NCI-H774 (cell line): ENCODE measurements around the gene SFTPA2.
"Not testable (repeated sequence)": the region's sequence is repeated elsewhere in the genome, so short reads cannot be mapped to it uniquely, and the experiment has no call there.

ENCODE experiments used
- DNase-seq: peaks from one replicate; lab custom pipeline; 2025; lab: John Stamatoyannopoulos, UW

SFTPA2 gene

DNA sequence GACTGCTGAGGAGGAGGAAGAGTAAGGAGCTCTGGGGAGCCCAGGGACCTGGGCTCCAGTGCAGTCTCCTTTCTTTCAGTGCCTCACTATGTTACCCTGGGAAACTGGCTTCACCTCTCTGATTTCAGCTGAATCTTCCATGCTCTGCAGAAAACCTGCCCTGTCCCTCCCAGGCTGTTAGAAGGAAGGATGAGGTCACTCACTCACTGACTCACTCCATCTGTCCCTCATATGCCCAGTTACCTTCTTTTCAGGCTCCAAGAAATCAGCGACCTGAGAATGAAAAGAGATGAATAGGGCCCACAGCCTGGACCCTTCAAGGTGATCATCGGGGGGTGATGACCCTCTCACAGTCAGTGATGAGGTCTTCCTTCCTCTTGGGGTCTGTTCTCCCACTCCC is 481 bp downstream of the SFTPA2 start:
- no peak for DNase-seq

DNA sequence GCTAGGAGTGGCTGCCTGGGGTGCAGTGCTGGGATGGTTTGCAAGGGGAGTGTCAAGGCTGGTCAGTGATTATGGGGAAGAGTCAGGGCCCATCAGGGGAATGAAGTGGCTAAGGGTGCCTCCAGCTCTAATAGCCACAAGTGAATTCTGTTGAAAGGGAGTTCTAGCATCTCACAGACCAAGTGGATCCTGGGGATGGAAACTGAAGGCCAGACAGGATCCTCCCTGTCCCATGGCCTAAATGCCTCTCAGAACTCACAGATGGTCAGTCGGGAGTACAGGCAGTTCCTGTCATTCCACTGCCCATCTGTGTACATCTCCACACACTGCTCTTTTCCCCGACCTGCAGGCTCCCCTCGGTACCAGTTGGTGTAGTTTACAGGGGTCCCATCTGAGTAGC is 3.2 kb downstream of the SFTPA2 start:
- DNase-seq, result not testable (repeated sequence)

DNA sequence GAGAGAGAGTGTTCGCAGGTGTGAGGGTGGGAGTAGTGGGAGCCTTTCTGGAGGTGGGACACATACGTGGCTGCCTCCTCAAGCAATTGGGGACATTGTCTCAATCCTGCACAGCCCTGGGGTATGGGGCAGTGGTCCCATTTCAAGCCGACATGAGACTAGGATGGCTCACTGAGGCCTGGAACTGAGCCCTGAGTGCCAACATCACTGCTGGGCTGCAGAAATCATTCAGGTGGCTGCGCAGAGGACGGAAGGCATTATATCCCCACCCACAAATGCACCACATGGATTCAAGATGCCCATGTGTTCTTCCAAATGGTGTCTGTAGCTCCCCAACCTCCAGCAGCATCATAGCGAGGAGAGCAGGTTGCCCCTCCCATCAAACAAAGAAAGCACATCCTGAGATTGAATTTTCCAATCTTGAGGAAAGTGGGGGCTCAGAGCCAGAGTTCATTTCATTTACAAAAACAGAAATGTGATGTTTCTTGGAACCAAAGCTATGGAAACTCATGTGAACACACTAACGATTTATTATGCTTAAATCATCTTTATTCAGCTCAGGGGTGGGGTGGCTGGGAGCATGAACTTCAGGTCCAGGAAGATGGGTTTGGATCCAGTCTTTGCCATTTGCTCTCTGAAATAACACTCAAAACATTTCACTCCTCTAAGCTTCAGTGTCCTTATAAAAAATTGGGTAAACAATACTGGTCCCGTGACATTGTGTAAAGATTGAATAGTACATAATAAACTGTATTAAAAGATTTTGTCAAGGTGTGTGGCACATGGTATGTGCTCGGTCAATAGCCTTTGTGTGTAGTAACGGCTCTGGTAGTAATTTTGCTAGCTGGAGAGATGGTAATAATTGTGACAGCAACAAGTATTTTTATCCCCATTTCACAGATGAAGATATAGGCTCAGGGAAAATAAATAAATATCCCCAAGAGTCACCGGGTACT is 4.6 kb downstream of the SFTPA2 start:
- DNase-seq, result no peak

DNA sequence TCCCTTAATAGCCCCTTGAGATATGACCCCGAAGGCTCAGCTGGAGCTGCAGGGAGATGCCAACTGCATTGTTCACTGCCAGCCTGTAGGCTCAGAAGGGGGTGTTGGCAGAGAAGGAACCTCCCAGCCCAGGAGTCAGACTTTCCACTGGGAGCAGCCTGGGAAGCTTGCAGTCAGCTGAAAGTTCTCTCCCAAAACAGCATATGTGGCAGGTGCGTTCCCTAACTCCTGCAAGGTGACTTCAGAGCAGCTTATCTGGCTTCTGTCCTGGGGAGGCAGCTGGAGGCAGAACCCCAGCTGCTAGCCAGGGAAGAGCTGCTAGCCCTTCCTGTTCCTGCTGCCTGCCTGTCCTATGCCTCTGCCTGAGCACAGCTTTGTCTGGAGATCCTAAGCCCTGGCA is 8.1 kb downstream of the SFTPA2 start:
- DNase-seq, result no peak

DNA sequence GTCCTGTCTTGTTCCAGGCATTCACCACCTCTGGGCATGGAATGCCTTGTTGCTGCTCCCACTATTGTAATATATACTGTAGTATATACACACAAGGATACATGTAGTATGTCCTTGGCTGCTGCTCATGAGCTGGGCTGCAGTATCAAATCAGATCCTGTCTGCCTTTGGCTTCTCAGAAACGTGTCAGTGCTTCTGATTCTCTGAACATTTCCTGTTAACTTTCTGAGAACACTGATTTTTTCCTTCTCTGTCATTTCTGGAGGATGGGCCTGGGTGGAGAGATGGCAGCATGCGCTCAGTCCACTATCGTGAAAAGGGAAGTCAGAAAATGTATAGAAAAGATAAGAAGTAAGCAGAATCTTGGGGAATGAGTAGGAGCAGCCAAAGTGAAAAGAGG is 12.2 kb downstream of the SFTPA2 start:
- DNase-seq, result no peak

DNA sequence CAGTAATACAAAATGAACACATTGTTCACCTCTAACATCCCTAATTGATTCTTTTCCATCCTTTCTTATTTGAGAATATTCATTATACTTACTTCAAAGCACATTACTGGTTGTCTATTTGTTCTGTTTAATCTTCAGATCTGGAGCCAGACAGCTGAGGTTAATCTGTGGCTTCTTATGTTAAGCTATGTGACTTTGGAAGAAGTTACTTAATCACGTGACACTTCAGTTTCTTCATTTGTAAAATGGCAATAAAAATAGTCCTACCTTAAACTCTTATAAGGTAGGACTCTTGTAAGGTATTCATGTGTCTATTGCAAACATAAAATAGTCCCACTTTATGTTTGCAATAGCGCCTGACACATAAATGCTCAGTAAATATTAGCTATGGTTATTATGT is 13.1 kb downstream of the SFTPA2 start:
- not testable (repeated sequence) for DNase-seq

DNA sequence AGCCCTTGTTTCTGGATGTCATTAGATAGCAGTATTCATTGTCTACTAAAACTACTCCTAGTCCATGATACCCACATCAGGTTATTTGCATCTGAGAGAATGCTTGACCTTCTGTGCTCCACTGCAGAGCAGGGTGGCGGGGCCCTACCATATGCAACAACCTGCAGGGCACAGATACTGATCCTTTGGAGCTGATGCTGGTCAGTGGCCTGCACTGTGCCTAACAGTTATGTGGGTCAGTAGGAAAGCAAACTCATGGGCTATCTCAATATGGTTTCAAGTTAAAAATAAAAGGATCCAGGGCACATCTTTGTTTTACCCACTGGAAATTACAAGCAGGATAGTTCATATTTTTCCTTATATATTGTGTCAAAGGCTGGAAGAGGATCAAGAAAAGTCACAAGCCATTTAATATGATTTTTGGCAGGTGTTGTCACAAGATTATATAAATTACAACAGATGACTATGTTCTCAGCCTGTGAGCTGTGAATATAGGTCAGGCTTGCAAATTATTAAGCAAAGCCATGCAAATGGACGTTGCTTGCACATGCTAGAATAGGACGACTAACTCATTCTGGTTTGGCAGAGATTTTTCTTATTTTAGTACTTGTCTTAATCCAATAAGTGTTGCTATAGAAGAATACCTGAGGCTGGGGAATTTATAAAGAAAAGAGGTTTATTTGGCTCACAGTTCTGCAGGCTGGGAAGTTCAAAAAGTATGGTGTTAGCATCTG is 15.1 kb downstream of the SFTPA2 start:
- DNase-seq, result not testable (repeated sequence)

DNA sequence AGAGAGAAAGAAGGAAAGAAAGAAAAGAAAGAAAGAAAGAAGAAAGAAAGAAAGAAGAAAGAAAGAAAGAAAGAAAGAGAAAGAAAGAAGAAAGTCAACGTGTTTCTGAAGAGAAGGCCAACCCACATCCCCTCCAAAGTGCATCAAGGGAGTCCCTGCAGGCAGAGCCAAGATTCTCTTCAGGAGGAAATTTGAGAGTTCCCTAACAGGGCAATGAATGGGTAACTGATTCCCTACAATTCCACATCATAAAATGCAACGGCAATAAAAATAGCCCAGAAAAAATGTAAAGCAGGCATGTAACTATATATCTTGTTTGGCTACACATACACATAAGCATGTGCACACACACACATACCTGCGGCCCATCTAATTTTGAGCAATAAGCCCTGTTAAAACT is 15.8 kb downstream of the SFTPA2 start:
- not testable (repeated sequence) for DNase-seq

DNA sequence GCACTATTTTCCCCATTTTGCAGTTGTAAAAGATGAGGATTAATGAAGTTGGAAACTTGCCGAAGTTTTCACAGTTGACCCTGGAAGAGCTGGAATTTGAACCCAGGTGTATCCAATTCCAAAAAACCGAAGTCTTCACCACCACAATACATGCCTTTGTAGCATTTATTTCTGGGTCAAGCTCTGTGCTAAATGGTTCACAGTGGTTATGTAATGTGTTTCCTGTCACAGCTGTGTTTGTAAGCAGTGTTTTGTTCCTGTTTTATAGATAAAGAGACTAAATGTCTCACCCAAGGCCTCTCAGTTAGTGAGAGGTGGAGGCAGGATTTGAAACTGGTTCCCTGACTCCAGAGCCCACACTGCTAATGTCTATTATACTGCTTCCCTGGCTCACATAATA is 17.6 kb downstream of the SFTPA2 start:
- DNase-seq, result no peak

DNA sequence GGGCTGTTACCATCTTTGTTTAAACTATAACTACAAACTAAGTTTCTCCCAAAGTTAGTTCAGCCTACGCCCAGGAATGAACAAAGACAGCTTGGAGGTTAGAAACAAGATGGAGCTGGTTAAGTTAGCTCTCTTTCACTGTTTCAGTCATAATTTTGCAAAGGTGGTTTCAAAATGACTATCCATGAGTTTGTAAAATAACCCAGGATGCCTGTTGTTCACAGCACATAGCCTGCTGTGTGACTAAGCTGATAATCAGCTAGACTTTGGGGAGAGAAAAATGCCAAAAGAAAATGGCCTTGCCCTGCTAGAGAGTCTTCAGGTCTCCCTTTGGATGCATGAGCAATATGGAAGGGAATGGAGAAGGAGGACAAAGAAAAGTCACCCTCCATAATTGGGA is 19.3 kb downstream of the SFTPA2 start:
- DNase-seq, result not testable (repeated sequence)

DNA sequence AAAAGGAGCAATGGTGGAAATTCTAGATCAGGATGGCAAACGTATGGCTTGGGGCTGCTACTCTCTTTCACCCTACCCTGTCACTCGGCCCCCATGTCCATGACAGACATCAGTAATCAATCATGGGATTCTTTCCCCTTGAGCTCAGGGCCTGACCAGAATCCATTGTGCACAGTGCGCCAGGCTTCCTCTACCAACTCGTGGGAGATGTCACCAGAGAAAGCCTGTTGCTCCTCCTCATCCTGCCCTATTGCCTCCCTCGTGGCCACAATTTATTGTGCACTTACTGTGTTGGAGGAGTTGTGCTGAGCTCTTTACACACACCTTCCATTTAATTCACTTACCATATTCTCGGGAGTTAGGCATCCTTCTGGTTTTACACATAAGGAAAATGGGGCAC is 21.9 kb downstream of the SFTPA2 start:
- not testable (repeated sequence) for DNase-seq

DNA sequence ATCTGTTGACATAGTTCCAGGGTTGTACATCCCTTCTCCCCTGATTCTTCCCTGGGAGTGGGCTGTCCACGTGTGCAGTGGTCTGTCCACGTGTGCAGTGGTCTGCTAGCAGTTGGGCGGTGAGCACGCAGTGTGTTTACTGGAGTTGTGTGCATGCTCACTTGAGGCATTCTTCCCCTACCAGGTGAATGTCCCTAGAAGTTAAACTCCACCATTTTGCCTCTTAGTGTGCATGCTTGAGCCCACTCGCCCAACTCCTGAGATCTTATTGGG is 26.4 kb downstream of the SFTPA2 start:
- DNase-seq, result not testable (repeated sequence)

DNA sequence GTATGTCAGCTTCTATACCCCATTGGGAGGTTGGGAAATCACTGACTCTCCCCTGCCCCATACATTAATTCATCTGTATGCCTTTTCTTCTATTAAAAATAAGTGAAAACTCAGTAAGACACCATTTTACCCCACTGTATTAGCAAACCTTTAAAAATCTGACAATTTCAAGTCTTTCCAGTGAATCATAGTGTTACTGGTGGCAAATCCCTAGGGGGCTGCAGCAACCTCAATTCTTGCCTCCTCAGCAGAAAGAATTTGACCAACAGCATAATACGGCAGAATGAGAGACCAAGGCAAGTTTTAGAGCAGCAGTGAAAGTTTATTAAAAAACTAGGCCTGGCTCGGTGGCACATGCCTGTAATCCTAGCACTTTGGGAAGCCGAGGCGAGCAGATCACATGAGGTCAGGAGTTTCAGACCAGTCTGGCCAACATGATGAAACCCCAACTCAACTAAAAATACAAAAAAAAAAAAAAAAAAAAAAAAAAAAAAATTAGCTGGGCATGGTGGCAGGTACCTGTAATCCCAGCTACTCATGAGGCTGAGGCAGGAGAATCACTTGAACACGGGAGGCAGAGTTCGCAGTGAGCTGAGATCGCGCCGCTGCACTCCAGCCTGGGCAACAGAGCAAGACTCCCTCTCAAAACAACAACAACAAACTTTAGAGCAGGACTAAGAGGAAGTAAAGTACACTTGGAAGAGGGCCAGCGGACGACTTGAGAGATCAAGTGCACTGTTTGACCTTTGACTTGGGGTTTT is 26.9 kb downstream of the SFTPA2 start:
- DNase-seq, result not testable (repeated sequence)

DNA sequence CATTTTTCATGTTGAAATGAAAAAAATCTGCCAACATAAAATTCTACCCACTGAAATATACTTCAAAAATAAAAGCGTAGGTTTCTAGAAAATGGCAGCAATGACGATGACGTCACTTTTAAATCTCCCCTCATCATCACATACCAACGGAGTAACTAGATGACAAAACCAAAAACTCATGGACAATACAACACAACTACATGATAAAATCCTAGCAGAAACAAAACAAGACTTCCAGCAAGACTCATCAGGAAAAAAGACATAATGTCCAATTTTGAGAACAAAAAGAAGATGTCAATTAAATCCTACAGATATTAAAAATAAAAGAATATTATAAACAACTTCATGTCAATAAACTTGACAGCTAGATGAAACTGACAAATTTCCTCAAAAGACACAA is 31.9 kb downstream of the SFTPA2 start:
- DNase-seq, result not testable (repeated sequence)

DNA sequence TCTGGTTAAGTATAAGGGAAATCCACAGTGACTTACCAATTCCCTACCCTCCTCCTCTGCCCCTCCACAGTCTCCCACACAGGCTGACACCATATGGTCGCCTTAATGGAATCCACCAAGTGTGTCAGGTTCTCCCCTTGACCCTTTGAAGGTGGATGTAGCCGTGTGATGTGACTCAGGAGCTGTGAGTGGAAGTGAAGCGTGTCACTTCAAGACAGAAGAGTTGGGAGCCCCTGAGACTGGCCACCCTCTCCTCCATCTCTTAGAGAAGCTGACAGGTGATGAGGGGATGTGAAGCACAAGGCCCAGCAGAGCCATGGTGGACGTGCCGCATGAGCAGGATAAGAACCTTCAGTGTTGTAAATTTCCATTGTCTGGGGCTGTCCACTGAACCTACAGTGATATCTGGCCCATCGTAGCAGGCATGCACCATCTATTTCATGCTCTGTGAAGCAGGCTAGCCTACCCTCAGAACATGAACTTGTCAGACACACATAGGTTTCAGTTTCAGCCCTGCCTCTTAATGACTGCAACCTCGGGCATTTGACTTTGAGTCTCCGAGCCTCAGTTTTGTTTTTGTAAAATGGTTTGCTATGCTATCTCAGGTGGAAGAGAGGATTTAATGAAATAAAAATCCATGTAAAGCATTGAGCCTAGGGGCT is 35.0 kb downstream of the SFTPA2 start:
- DNase-seq, result not testable (repeated sequence)

DNA sequence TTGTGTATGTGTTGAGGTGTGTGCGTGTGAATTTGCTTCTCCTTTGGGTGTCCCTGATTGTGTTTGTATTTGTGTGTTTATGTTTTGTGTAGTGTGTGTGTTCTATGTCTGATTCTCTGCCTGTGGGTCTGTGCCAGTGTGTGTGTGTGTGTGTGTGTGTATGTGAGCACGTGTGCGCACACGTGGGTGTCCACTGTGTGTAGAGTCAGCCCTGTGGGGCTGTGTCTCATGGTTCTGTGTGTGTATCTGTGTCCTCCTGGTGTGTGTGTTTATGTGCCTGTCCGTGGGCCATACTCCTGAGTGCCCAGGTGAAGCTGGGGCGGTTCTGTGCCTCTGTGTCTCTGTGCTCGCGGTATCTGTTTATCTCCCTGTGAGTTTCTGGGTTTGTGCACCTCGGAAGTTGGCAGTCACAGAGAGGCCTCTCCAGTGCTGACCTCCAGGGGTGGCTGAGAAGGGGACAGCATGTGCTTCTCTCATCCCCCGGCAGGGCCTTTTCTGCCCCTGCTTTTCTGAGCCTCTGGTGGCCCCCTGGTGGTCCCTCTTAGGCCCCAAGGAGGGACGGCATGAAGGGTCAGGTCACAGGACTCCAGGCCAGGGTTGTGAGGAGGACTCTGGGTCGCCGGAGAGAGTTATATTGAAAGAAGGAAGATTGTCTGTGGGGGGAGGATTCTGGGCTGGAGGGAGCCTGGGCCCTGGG is 36.9 kb downstream of the SFTPA2 start:
- DNase-seq, result not testable (repeated sequence)

DNA sequence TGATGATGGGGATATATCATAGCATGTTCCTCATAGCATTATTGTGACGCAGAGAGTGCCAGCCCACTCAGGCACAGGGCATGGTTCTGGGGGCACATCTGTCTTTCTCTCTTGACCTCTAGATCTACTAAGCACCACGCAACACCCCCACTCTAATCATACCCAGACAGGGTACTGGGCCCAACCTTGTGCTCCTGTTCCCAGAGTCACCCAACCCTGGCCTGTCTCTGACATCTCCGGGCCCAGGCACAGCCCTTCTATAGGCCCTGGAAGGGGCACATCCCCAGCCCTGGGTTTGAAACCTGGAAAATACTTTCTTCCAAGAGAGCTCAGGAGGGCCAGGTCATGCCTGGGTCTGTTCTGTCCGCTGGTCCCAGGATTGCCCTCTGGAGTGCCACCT is 37.7 kb downstream of the SFTPA2 start:
- DNase-seq, result not testable (repeated sequence)

DNA sequence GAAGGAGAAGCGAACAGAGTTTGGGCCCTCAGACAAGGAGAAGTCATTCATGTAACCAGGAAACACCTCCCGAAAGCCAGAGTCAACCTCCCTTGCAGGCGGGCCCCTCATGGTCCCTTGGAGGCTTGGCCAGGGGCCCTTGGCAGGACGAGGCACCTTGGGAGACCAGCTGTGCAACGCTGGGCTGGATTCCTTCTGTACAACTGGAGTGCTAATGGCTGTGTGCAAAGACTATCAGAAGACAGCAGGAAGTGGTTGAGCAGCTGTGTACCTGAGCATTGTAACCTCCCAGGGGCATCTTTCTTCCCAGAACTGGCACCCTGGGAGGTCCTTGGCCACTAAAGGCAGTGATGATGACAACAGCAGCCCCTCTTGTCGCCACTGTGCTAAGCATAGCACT is 38.5 kb downstream of the SFTPA2 start:
- not testable (repeated sequence) for DNase-seq

DNA sequence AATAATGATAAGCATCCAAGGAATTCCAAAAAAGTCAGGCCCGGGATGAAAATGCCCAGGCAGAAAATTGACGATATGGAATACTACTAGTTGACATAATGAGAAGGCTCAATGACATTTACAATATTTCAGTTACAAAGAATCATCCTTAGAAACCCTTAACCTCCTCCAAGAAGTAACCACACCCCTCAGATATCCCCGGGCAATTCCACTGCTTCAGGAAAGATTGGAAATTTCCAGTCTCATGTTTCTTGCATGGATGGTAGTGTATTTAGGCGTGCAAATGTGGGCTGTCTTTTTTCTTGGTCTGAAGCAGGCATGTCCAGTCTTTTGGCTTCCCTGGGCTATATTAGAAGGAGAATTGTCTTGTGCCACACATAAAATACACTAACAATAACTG is 42.6 kb downstream of the SFTPA2 start:
- not testable (repeated sequence) for DNase-seq

DNA sequence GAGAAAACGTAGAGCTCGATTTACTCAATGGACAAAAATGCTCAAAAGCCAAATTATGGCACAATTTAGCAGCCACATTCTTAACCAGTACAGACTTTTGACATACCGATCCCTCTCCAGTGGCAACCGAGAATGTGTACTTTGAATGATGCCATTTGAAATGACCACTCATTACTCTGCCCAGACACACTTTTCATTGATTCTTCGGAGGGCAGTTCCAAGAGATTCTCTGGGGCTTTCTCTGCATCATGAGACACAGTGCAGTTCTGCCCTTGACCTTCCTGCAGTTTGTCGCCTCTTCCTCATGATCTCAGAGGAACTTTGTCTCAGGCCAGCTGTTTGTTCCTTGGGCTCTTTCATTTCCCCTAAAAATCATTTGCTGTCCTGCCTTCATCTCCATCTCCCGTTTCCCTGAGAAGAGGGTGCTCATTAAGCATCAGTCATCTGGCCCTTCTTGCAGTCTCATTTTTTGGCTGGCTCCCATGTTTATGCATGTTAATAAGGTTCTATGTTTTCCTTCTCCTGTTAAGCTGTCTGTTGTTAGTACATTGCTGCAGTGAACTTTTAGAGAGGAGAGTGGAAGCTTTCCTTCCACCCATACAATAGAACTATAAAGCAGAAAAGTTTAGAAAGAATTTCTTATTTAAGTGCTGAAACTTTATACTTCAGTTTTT is 43.5 kb downstream of the SFTPA2 start:
- not testable (repeated sequence) for DNase-seq
